ENCODE results near the gene CYP2R1. TPM values are rescaled to one million over a fixed set of nuclear protein-coding genes. Genes with fewer than 3 reads are reported as not detected.

The CYP2R1 gene
- total RNA-seq, 1 experiment from 2014 or later = 7.8 TPM

Other genes starting within 250 kb of the CYP2R1 start
- not detected in 2 replicates for gene PDE3B, start 248.4 kb downstream of the CYP2R1 start, total RNA-seq (2014; rRNA removed; shearing (Covaris generic))
- not detected in 2 replicates for gene CALCA, start 80.1 kb upstream of the CYP2R1 start, total RNA-seq (2014; rRNA removed; shearing (Covaris generic))
- gene CALCB, start 181.4 kb upstream of the CYP2R1 start, total RNA-seq (2014; rRNA removed; shearing (Covaris generic)) = not detected in 2 replicates
- 0.62 TPM in 1 of 2 replicates, not detected in the other for gene INSC, start 222.7 kb upstream of the CYP2R1 start, total RNA-seq (2014; rRNA removed; shearing (Covaris generic))

All from M059J (cell line).